Lower lobe of right lung (tissue), 2 donors: ENCODE measurements around the gene SPATA19. TPM values are rescaled to one million over a fixed set of nuclear protein-coding genes. Genes with fewer than 3 reads are reported as not detected.
"Not testable (repeated sequence)": the region's sequence is repeated elsewhere in the genome, so short reads cannot be mapped to it uniquely, and the experiment has no call there.

ENCODE experiments used
- ATAC-seq, 2 donors: fragments of 200-7000 bp; cut with Tn5 transposase; one replicate each; pipeline ENCODE4 v1.9.1; 2020 to 2022; ENCODE audit warnings: mild to moderate bottlenecking in 2 of 2, moderate library complexity in 2 of 2
- DNase-seq: peaks from one replicate; pipeline ENCODE4 v3.0.0-alpha.2; 2020
- H3K27ac ChIP-seq: fragments of 200-600 bp; one replicate; pipeline ENCODE4 v1.8.0; 2022
- H3K27me3 ChIP-seq: fragments of 200-600 bp; one replicate; pipeline ENCODE4 v1.8.0; 2022; ENCODE audit warnings: low read depth
- H3K36me3 ChIP-seq: fragments of 200-600 bp; one replicate; pipeline ENCODE4 v1.8.0; 2022; ENCODE audit warnings: mild to moderate bottlenecking
- H3K4me1 ChIP-seq: fragments of 200-600 bp; one replicate; pipeline ENCODE4 v1.8.0; 2022
- H3K4me3 ChIP-seq: fragments of 200-600 bp; one replicate; pipeline ENCODE4 v1.8.0; 2022; ENCODE audit warnings: mild to moderate bottlenecking
- H3K9me3 ChIP-seq: fragments of 200-600 bp; one replicate; pipeline ENCODE4 v1.8.0; 2022
- intact Hi-C: fragments of 100-400 bp; cut with DNase I; formaldehyde crosslinking; loops from one replicate; pipeline ENCODE4 v1.11.0; 2022
- total RNA-seq: library from RNA; stranded (reverse); fragmentation: NEBNext Ultra II Directional; extraction: Animal tissue kit (Norgen Biotek cat#: 25700); gene quantifications from one replicate; pipeline ENCODE4 v1.2.1, GENCODE V29; 2021
- TF ChIP-seq, protein P1 (sequence below): fragments of 200-600 bp; IDR thresholded peaks from one replicate; pipeline ENCODE4 v1.8.0; 2022; ENCODE audit warnings: antibody characterized with exemption, mild to moderate bottlenecking
- donor health status: DM: no; HTN: yes; CAD: no; lungs with severe emphysema.

SPATA19 gene
- total RNA-seq, 1 donor from 2014 or later = not detected

- no peaks in the 10 kb centered on the region for H3K4me1 ChIP-seq
- intact Hi-C loops = no loop called here
- no peaks in the 10 kb centered on the region for H3K36me3 ChIP-seq
- peaks cover 2% of the 10 kb centered on the region for H3K27me3 ChIP-seq
- no peak overlapping the region for H3K27ac ChIP-seq
- no peak overlapping the region for H3K4me3 ChIP-seq
- no peak for DNase-seq
- TF ChIP-seq, protein P1, sequence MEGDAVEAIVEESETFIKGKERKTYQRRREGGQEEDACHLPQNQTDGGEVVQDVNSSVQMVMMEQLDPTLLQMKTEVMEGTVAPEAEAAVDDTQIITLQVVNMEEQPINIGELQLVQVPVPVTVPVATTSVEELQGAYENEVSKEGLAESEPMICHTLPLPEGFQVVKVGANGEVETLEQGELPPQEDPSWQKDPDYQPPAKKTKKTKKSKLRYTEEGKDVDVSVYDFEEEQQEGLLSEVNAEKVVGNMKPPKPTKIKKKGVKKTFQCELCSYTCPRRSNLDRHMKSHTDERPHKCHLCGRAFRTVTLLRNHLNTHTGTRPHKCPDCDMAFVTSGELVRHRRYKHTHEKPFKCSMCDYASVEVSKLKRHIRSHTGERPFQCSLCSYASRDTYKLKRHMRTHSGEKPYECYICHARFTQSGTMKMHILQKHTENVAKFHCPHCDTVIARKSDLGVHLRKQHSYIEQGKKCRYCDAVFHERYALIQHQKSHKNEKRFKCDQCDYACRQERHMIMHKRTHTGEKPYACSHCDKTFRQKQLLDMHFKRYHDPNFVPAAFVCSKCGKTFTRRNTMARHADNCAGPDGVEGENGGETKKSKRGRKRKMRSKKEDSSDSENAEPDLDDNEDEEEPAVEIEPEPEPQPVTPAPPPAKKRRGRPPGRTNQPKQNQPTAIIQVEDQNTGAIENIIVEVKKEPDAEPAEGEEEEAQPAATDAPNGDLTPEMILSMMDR = no peak
- no peak for ATAC-seq
- no peaks in the 10 kb centered on the region for H3K9me3 ChIP-seq
These were observed 22.1 kb upstream of the SPATA19 start for GRCh38 chr11:133867456-133867855.

- TF ChIP-seq, protein P1 = no peak
- H3K36me3 ChIP-seq = no peaks in the 10 kb centered on the region
- H3K4me1 ChIP-seq = no peaks in the 10 kb centered on the region
- no peak overlapping the region for H3K27ac ChIP-seq
- ATAC-seq (no peak), DNase-seq (no peak)
- H3K27me3 ChIP-seq = peaks cover 4% of the 10 kb centered on the region
- H3K4me3 ChIP-seq = no peak overlapping the region
- intact Hi-C loops = no loop called here
- H3K9me3 ChIP-seq = no peaks in the 10 kb centered on the region
These were observed 20.2 kb upstream of the SPATA19 start for GRCh38 chr11:133865466-133865865.

DNA sequence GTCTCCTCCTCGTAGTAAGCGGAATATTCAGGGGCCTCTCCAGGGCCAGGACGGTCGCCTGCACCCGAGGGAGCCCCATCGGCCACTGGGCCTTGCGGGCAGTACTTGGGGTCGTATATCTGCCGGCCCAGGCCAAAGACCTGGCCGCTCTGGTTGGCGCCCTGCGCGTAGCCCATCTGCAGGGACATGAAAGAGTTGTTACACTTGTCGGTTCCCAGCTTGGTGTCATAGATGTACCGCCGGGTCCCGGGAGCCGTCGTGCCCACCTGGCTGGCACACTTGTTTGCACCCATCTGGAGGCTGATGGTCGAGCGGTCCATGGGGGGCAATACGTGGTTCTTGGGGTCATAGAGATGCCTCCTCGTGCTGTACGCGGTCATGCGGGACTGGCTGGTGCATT, 19.4 kb upstream of the SPATA19 start:
- no peak for DNase-seq
- no peaks in the 10 kb centered on the region for H3K36me3 ChIP-seq
- H3K9me3 ChIP-seq = no peaks in the 10 kb centered on the region
- H3K4me3 ChIP-seq = no peak overlapping the region
- no peak overlapping the region for H3K27ac ChIP-seq
- no peaks in the 10 kb centered on the region for H3K4me1 ChIP-seq
- intact Hi-C loops = no loop called here
- peaks cover 4% of the 10 kb centered on the region for H3K27me3 ChIP-seq
- TF ChIP-seq, protein P1 = no peak
- no peak for ATAC-seq

- H3K4me1 ChIP-seq = no peaks in the 10 kb centered on the region
- no peaks in the 10 kb centered on the region for H3K9me3 ChIP-seq
- no peak overlapping the region for H3K27ac ChIP-seq
- ATAC-seq (no peak), DNase-seq (no peak)
- TF ChIP-seq, protein P1 = no peak
- no peaks in the 10 kb centered on the region for H3K36me3 ChIP-seq
- intact Hi-C loops = no loop called here
- H3K27me3 ChIP-seq = peaks cover 4% of the 10 kb centered on the region
- no peak overlapping the region for H3K4me3 ChIP-seq
These were observed 14.8 kb upstream of the SPATA19 start for GRCh38 chr11:133860151-133860550.

GRCh38 chr11:133854330-133854960, 9.1 kb upstream of the SPATA19 start:
- ATAC-seq, H3K4me3 ChIP-seq, intact Hi-C loops, H3K36me3 ChIP-seq, H3K27me3 ChIP-seq, H3K9me3 ChIP-seq, DNase-seq, H3K27ac ChIP-seq, H3K4me1 ChIP-seq: not testable (repeated sequence)

- Histone ChIP-seq H3K4me3 (no peak overlapping the region), H3K27ac (no peak overlapping the region), H3K36me3 (no peaks in the 10 kb centered on the region), H3K9me3 (no peaks in the 10 kb centered on the region), H3K4me1 (no peaks in the 10 kb centered on the region), H3K27me3 (no peaks in the 10 kb centered on the region)
- TF ChIP-seq, protein P1 = no peak
- intact Hi-C loops = no loop called here
- DNase-seq = no peak
- no peak for ATAC-seq
These were observed 1.1 kb downstream of the SPATA19 start for GRCh38 chr11:133844217-133844616.
